Muscle layer of colon (tissue), 2 donors: ENCODE measurements around the gene TTLL11.

Source experiments
- H3K27ac ChIP-seq: one replicate; pipeline ENCODE4 v1.7.0; 2013; ENCODE audit warnings: low read depth, mild to moderate bottlenecking, low read length, moderate library complexity
- H3K27me3 ChIP-seq, 2 donors: one replicate each; pipeline ENCODE4 v1.7.0; 2013; ENCODE audit warnings: low read length in 2 of 2, mild to moderate bottlenecking in 2 of 2; ENCODE audit not compliant: insufficient read depth in 2 of 2, control insufficient read depth in 1 of 2
- H3K36me3 ChIP-seq: one replicate; pipeline ENCODE4 v1.7.0; 2013; ENCODE audit warnings: mild to moderate bottlenecking, low read length; ENCODE audit not compliant: insufficient read depth
- H3K4me1 ChIP-seq: one replicate; pipeline ENCODE4 v1.7.0; 2013; ENCODE audit warnings: mild to moderate bottlenecking, low read length; ENCODE audit not compliant: insufficient read depth
- H3K4me3 ChIP-seq, 2 donors: one replicate each; pipeline ENCODE4 v1.7.0; 2013; ENCODE audit warnings: low read length in 2 of 2, low read depth in 1 of 2, mild to moderate bottlenecking in 1 of 2, moderate library complexity in 1 of 2
- H3K9ac ChIP-seq: one replicate; pipeline ENCODE4 v1.7.0; 2013; ENCODE audit warnings: low read length
- H3K9me3 ChIP-seq: one replicate; pipeline ENCODE4 v1.7.0; 2013; ENCODE audit warnings: mild to moderate bottlenecking, low read length
- donor health status: abdominal sarcoma.
- donor health status: Adenocarcinoma of cecum.

TTLL11 gene

DNA sequence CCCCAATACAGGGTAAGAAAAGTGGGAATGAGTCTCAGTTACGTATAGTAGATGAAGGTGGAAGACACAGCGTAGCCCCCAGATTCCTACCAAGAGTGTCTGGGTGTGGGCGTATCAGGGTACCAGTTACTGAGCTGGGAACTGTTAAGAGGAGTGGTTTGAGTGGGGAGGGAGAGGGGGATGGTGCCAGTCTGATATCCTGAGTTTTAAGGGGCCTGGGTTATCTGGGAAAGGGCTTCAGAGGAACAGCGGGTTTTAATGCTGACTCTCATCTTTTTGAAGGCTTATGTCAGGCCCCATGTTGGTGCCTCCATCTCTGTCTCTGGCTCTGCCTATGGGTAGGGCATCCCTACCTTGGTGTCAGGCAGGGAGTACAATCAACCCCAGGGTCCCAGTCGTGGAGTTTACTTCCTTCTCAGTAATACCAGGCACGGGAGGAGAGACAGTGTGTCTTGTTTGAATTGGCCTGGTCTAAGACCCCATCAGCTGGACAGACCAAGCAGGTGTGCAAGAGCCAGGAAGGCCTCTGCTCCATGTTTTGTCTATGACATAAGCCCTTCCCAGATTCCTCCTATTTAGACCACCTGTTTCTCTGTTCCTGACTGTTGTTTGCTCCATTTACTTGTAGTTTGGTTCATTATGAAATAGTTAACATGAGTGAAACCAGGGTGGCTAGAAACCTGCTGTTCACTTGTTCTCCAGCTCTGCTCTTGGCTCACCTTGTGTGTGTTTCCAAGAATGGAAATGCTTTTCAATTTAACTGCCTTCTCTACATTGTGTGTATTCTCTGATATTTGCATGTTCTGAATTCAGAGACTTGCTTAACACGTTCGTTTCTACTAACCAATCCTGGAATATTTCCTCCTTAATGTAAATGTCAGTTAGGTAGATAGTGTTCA, 316.1 kb downstream of the TTLL11 start:
- Histone ChIP-seq H3K27me3 (no peaks in the 10 kb centered on the region), H3K4me1 (peaks cover 20% of the 10 kb centered on the region), H3K9me3 (no peaks in the 10 kb centered on the region), H3K4me3 (no peak overlapping the region), H3K27ac (no peak overlapping the region), H3K9ac (no peak overlapping the region), H3K36me3 (peaks cover 79% of the 10 kb centered on the region)

DNA sequence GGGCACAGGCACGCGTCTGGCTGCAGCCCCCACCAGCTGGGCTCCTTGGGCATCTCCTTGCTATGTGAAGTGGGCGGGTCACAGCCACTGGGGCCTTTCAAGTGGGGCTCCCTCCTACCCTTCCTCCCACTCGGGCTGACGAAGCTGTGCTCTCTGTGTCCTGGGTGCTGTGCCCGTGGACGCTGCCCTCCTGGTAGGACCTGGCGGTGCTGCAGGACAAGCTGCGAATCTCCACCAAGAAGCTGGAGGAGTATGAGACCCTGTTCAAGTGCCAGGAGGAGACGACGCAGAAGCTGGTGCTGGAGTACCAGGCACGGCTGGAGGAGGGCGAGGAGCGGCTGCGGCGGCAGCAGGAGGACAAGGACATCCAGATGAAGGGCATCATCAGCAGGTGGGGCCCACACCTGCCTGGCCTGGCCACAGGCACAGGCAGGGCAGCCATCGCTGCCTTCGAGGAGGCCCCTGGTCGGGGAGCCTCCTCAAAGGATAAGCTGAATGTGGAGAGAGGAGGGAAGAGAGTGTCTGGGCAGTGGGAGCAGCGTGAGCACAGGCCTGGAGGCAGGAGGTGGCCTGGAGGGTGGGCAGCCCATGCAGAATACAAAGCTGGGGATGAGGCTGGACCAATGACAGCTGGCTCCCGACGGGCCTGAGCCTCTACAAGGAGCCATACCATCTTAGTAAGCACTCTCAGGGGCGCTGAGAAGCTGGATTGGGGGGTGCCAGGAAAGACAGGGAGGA, 316.9 kb downstream of the TTLL11 start:
- H3K9me3 ChIP-seq: no peaks in the 10 kb centered on the region
- H3K4me3 ChIP-seq: no peak overlapping the region
- peaks cover 28% of the 10 kb centered on the region for H3K4me1 ChIP-seq
- H3K27ac ChIP-seq: no peak overlapping the region
- no peak overlapping the region for H3K9ac ChIP-seq
- H3K27me3 ChIP-seq: no peaks in the 10 kb centered on the region
- peaks cover 75% of the 10 kb centered on the region for H3K36me3 ChIP-seq

DNA sequence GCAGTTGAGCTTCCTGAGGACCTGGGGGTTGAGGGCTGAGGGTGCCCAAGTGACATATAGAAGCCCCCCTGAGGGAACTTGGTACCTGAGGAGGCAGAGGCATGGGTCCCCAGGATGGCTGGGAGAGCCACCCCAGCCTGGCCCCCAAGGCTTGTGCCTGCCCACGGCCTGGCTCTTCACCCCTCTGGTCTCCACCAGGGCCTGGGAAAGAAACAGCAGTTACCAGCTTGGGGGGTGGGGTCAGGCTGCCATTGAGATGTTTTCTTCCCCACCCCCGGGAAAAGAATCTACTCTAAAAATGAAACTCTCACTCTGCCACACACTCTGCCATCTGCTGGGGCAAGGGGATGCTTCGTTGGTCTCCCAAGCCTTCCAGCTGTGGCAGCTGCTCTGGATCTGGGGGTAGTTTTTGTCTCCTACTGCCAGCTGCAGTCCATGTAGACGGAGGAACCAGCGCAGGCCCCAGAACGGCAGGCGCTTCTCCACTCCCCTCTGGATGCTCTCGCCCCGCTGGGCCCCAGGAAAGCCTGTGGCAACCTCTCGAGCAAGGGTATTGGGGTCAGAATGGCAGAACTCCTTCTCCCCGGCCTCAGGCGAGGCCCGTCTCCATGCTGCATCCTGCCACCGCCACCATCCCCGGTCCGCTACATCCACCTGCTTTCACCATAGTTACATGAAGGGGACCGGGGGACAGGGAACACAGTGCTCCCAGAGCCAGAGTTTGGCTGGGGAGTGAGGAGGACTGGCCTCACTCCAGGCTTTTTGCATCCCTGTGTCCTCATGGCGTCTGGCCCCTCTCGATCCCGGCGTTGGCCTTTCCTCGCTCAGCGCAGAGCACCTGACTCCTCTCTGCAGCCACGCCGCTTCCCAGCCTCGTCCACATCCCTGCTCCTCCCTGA, 318.1 kb downstream of the TTLL11 start:
- H3K36me3 ChIP-seq: peaks cover 77% of the 10 kb centered on the region
- H3K27me3 ChIP-seq: no peaks in the 10 kb centered on the region
- no peak overlapping the region for H3K4me3 ChIP-seq
- no peak overlapping the region for H3K27ac ChIP-seq
- no peaks in the 10 kb centered on the region for H3K9me3 ChIP-seq
- peaks cover 27% of the 10 kb centered on the region for H3K4me1 ChIP-seq
- no peak overlapping the region for H3K9ac ChIP-seq

DNA sequence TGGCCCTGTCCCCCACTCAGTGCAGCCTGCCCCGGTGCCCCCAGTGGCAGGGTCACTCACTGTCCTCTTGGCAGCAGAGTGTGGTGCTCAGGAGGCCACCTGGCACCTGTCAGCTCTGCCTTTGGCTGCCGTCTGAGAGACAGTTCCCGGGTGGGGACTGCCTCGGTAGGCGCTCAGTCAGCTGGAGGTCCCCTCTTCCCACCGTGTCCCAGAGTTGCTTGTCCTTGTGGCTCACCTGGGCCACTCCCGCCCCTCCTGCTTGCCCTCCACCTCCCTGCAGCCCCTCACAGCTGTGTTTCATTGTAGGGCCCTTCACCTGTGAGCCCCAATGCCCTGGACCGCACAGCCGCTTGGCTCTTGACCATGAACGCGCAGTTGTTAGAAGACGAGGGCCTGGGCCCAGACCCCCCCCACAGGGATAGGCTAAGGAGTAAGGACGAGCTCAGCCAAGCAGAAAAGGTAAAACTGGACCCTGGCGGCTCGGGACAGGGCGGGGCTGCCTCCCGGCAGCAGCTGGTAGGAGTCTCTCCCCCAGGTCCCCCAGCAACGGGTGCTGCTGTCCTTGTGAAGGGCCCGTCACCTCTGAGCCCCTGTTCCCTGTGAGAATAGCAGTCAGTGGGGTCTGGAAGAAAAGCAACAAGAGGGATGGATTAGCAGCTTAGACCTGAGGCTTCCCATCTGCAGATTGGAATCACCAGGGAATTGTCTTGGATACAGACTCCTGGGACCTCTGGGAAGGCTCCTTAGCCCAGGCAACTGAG, 319.0 kb downstream of the TTLL11 start:
- no peaks in the 10 kb centered on the region for H3K9me3 ChIP-seq
- peaks cover 85% of the 10 kb centered on the region for H3K36me3 ChIP-seq
- no peak overlapping the region for H3K27ac ChIP-seq
- H3K4me1 ChIP-seq: peaks cover 19% of the 10 kb centered on the region
- H3K4me3 ChIP-seq: no peak overlapping the region
- H3K27me3 ChIP-seq: no peaks in the 10 kb centered on the region
- H3K9ac ChIP-seq: no peak overlapping the region

DNA sequence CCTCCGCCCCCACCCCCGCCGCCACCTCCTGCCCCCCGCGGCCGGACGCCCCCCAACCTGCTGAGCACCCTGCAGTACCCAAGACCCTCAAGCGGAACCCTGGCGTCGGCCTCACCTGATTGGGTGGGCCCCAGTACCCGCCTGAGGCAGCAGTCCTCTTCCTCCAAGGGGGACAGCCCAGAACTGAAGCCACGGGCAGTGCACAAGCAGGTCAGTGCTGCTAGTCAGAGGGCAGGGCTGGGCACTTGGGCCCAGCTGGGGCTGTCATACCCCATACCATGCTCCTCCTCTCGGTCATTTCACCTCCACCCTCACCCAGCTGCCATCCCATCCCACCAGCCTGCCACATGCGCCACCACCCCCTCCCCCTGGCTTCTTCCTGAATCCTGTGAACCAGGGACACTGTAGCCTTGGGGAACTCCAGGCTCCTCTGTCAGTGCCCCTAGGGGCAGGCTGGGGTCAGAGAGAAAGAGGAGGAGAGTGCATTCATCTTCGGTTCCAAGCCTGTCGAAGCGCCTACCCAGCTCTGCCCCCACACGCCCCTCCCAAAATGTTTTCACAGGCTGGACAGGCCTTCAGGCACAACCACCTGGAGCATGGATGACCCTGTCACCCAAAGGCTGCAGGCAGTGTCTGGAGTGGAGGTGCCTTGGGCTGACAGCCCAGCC, 319.7 kb downstream of the TTLL11 start:
- Histone ChIP-seq H3K27me3 (no peaks in the 10 kb centered on the region), H3K9me3 (no peaks in the 10 kb centered on the region), H3K36me3 (peaks cover 92% of the 10 kb centered on the region), H3K4me3 (no peak overlapping the region), H3K4me1 (peaks cover 12% of the 10 kb centered on the region), H3K27ac (no peak overlapping the region), H3K9ac (no peak overlapping the region)

DNA sequence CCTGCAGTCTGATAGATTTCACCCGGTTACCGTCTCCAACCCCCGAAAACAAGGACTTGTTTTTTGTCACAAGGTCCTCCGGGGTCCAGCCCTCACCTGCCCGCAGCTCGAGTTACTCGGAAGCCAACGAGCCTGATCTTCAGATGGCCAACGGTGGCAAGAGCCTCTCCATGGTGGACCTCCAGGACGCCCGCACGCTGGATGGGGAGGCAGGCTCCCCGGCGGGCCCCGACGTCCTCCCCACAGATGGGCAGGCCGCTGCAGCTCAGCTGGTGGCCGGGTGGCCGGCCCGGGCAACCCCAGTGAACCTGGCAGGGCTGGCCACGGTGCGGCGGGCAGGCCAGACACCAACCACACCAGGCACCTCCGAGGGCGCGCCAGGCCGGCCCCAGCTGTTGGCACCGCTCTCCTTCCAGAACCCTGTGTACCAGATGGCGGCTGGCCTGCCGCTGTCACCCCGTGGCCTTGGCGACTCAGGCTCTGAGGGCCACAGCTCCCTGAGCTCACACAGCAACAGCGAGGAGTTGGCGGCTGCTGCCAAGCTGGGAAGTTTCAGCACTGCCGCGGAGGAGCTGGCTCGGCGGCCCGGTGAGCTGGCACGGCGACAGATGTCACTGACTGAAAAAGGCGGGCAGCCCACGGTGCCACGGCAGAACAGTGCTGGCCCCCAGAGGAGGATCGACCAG, 320.4 kb downstream of the TTLL11 start:
- H3K9ac ChIP-seq: no peak overlapping the region
- peaks cover 92% of the 10 kb centered on the region for H3K36me3 ChIP-seq
- peaks cover 9% of the 10 kb centered on the region for H3K4me1 ChIP-seq
- H3K4me3 ChIP-seq: no peak overlapping the region
- H3K27me3 ChIP-seq: no peaks in the 10 kb centered on the region
- no peaks in the 10 kb centered on the region for H3K9me3 ChIP-seq
- H3K27ac ChIP-seq: no peak overlapping the region
